HEK293 (cell line): ENCODE results near the gene MACIR.

Experiments
- CTCF ChIA-PET: fragments of 350-600 bp; formaldehyde crosslinking; extraction: SDS; loops from one replicate; lab custom pipeline; 2021; ENCODE audit warnings: antibody characterized with exemption; lab: Yijun Ruan, JAX
- POLR2A ChIA-PET: fragments of 300-600 bp; formaldehyde crosslinking; extraction: SDS; loops from one replicate; lab custom pipeline; 2020; ENCODE audit warnings: antibody characterized with exemption, inconsistent platforms; lab: Yijun Ruan, JAX
- H3K27ac ChIP-seq: fragments of 200-500 bp; sonication (Bioruptor generic); 2 replicates; pipeline ENCODE4 v1.5.1; 2014; ENCODE audit warnings: low read depth, low read length, control low read depth, inconsistent platforms; ENCODE audit errors: extremely low read depth
- H3K36me3 ChIP-seq, 2 experiments: fragments of 200-500 bp in 1 of 2; sonication (Bioruptor generic) in 1 of 2; 1 replicate in 1 of 2; 2 replicates in 1 of 2; pipeline ENCODE4 v1.5.1; 2014 to 2017; ENCODE audit warnings: inconsistent platforms in 2 of 2, low read length in 2 of 2; ENCODE audit not compliant: control insufficient read depth in 2 of 2, insufficient read depth in 1 of 2
- H3K4me1 ChIP-seq: fragments of 200-500 bp; sonication (Bioruptor generic); 2 replicates; pipeline ENCODE4 v1.5.1; 2014; ENCODE audit warnings: mild to moderate bottlenecking, low read length, inconsistent platforms; ENCODE audit not compliant: control insufficient read depth, insufficient read depth
- H3K4me3 ChIP-seq: 2 replicates; pipeline ENCODE4 v1.5.1; 2011; ENCODE audit warnings: low read depth, mild to moderate bottlenecking, control low read depth, low read length, moderate library complexity
- H3K9me3 ChIP-seq: fragments of 200-500 bp; sonication (Bioruptor generic); 2 replicates; pipeline ENCODE4 v1.5.1; 2014; ENCODE audit warnings: low read depth, low read length, inconsistent platforms; ENCODE audit not compliant: control insufficient read depth, insufficient read depth
- AEBP2 ChIP-seq: fragments of 450-650 bp; formaldehyde crosslinking; IDR thresholded peaks from 2 replicates; pipeline ENCODE4 v1.5.1; 2016; ENCODE audit warnings: missing biosample characterization, missing genetic modification characterization, borderline replicate concordance
- ATF2 ChIP-seq: fragments of 450-650 bp; formaldehyde crosslinking; IDR thresholded peaks from 2 replicates; pipeline ENCODE4 v1.5.1; 2016; ENCODE audit warnings: missing biosample characterization, missing genetic modification characterization, low read depth
- GLIS2 ChIP-seq: fragments of 450-650 bp; formaldehyde crosslinking; IDR thresholded peaks from 2 replicates; pipeline ENCODE4 v1.5.1; 2016; ENCODE audit warnings: missing biosample characterization, missing genetic modification characterization
- TSHZ1 ChIP-seq: fragments of 450-650 bp; formaldehyde crosslinking; IDR thresholded peaks from 2 replicates; pipeline ENCODE4 v1.5.1; 2016; ENCODE audit warnings: missing biosample characterization, missing genetic modification characterization, borderline replicate concordance
- ZBTB21 ChIP-seq: fragments of 450-650 bp; formaldehyde crosslinking; IDR thresholded peaks from 2 replicates; pipeline ENCODE4 v1.5.1; 2017; ENCODE audit warnings: missing biosample characterization, missing genetic modification characterization
- ZBTB44 ChIP-seq: fragments of 450-650 bp; IDR thresholded peaks from 2 replicates; pipeline ENCODE4 v1.5.1; 2018; ENCODE audit warnings: missing biosample characterization, mild to moderate bottlenecking, missing genetic modification characterization
- ZBTB48 ChIP-seq: fragments of 450-650 bp; formaldehyde crosslinking; IDR thresholded peaks from 2 replicates; pipeline ENCODE4 v1.5.1; 2016; ENCODE audit warnings: missing biosample characterization, missing genetic modification characterization
- ZFP3 ChIP-seq: fragments of 450-650 bp; formaldehyde crosslinking; IDR thresholded peaks from 2 replicates; pipeline ENCODE4 v1.5.1; 2016; ENCODE audit warnings: low read depth, missing biosample characterization, missing genetic modification characterization
- ZNF10 ChIP-seq: fragments of 450-650 bp; formaldehyde crosslinking; IDR thresholded peaks from 2 replicates; pipeline ENCODE4 v1.5.1; 2017; ENCODE audit warnings: missing biosample characterization, missing genetic modification characterization
- ZNF138 ChIP-seq: fragments of 450-650 bp; formaldehyde crosslinking; IDR thresholded peaks from 2 replicates; pipeline ENCODE4 v1.5.1; 2016; ENCODE audit warnings: missing biosample characterization, missing genetic modification characterization, borderline replicate concordance
- ZNF169 ChIP-seq: fragments of 450-650 bp; formaldehyde crosslinking; IDR thresholded peaks from 2 replicates; pipeline ENCODE4 v1.5.1; 2016; ENCODE audit warnings: missing biosample characterization, missing genetic modification characterization
- ZNF184 ChIP-seq: fragments of 450-650 bp; IDR thresholded peaks from 2 replicates; pipeline ENCODE4 v1.5.1; 2018; ENCODE audit warnings: missing biosample characterization, mild to moderate bottlenecking, missing genetic modification characterization
- ZNF2 ChIP-seq: fragments of 450-650 bp; formaldehyde crosslinking; IDR thresholded peaks from 2 replicates; pipeline ENCODE4 v1.5.1; 2016; ENCODE audit warnings: missing biosample characterization, missing genetic modification characterization
- ZNF211 ChIP-seq: fragments of 450-650 bp; formaldehyde crosslinking; IDR thresholded peaks from 2 replicates; pipeline ENCODE4 v1.5.1; 2016; ENCODE audit warnings: low read depth, missing biosample characterization, missing genetic modification characterization
- ZNF341 ChIP-seq: fragments of 450-650 bp; formaldehyde crosslinking; IDR thresholded peaks from 2 replicates; pipeline ENCODE4; 2016; ENCODE audit warnings: low read depth, missing biosample characterization, missing genetic modification characterization
- ZNF48 ChIP-seq: fragments of 450-650 bp; formaldehyde crosslinking; IDR thresholded peaks from 2 replicates; pipeline ENCODE4 v1.5.1; 2016; ENCODE audit warnings: missing biosample characterization, missing genetic modification characterization
- ZNF513 ChIP-seq: fragments of 450-650 bp; IDR thresholded peaks from 2 replicates; pipeline ENCODE4 v1.5.1; 2018; ENCODE audit warnings: missing biosample characterization, missing genetic modification characterization
- ZNF514 ChIP-seq: fragments of 450-650 bp; formaldehyde crosslinking; IDR thresholded peaks from 2 replicates; pipeline ENCODE4 v1.5.1; 2016; ENCODE audit warnings: missing biosample characterization, missing genetic modification characterization
- ZNF544 ChIP-seq: fragments of 450-650 bp; formaldehyde crosslinking; IDR thresholded peaks from 2 replicates; pipeline ENCODE4 v1.5.0; 2017; ENCODE audit warnings: missing biosample characterization, missing genetic modification characterization
- ZNF626 ChIP-seq: fragments of 450-650 bp; sonication (Bioruptor Pico); formaldehyde crosslinking; IDR thresholded peaks from 2 replicates; pipeline ENCODE4 v1.5.1; 2018; ENCODE audit warnings: missing biosample characterization, missing genetic modification characterization, inconsistent platforms
- ZNF670 ChIP-seq: fragments of 450-650 bp; formaldehyde crosslinking; IDR thresholded peaks from 2 replicates; pipeline ENCODE4 v1.5.1; 2016; ENCODE audit warnings: missing biosample characterization, missing genetic modification characterization, low read depth
- ZSCAN23 ChIP-seq: fragments of 450-650 bp; formaldehyde crosslinking; IDR thresholded peaks from 2 replicates; pipeline ENCODE4 v1.5.1; 2016; ENCODE audit warnings: missing biosample characterization, missing genetic modification characterization
- ZSCAN4 ChIP-seq: fragments of 450-650 bp; formaldehyde crosslinking; IDR thresholded peaks from 2 replicates; pipeline ENCODE4 v1.5.1; 2017; ENCODE audit warnings: missing biosample characterization, missing genetic modification characterization

The MACIR gene

GRCh38 chr5:103305809-103306208 lies 47.2 kb downstream of the MACIR start (continued):
- TF ChIP-seq ZBTB44 (tag by site-specific recombination) (no peak), ZSCAN23 (tag by site-specific recombination) (no peak), ATF2 (tag by site-specific recombination) (no peak), ZSCAN4 (tag by site-specific recombination) (no peak)
- TF ChIP-seq, all 188 proteins: peak for 0

- CTCF ChIA-PET: interaction anchor here (0.7 kb wide), 1 partner anchor 695 kb away, joined by 3 read pairs; no protein-coding TSS in a partner anchor
- Histone ChIP-seq H3K9me3 (no peaks in the 10 kb centered on the region), H3K4me3 (no peak overlapping the region), H3K4me1 (no peaks in the 10 kb centered on the region), H3K27ac (no peak overlapping the region), H3K36me3 (no peaks in the 10 kb centered on the region)
- TF ChIP-seq ZBTB21 (tag by site-specific recombination) (no peak), ZNF48 (tag by site-specific recombination) (no peak), ZNF169 (tag by site-specific recombination) (no peak), ZNF626 (tag by site-specific recombination) (no peak), ZNF513 (tag by site-specific recombination) (no peak), ZNF138 (no peak), ZNF341 (no peak), GLIS2 (tag by site-specific recombination) (no peak), ZNF184 (no peak), ZNF211 (tag by site-specific recombination) (no peak), ZNF544 (no peak), ZBTB48 (no peak), AEBP2 (tag by site-specific recombination) (no peak), ZNF10 (tag by site-specific recombination) (no peak), ZNF670 (tag by site-specific recombination) (no peak), TSHZ1 (no peak), ZFP3 (no peak), ZNF2 (no peak), ZNF514 (no peak)
- POLR2A ChIA-PET: no interaction called here
These were observed 48.9 kb downstream of the MACIR start for GRCh38 chr5:103307470-103307869.
